NCI-H1092 (cell line): ENCODE measurements around the gene LRP8.

Experiments used
- DNase-seq: peaks from one replicate; lab custom pipeline; 2025; lab: John Stamatoyannopoulos, UW

The LRP8 gene

DNA sequence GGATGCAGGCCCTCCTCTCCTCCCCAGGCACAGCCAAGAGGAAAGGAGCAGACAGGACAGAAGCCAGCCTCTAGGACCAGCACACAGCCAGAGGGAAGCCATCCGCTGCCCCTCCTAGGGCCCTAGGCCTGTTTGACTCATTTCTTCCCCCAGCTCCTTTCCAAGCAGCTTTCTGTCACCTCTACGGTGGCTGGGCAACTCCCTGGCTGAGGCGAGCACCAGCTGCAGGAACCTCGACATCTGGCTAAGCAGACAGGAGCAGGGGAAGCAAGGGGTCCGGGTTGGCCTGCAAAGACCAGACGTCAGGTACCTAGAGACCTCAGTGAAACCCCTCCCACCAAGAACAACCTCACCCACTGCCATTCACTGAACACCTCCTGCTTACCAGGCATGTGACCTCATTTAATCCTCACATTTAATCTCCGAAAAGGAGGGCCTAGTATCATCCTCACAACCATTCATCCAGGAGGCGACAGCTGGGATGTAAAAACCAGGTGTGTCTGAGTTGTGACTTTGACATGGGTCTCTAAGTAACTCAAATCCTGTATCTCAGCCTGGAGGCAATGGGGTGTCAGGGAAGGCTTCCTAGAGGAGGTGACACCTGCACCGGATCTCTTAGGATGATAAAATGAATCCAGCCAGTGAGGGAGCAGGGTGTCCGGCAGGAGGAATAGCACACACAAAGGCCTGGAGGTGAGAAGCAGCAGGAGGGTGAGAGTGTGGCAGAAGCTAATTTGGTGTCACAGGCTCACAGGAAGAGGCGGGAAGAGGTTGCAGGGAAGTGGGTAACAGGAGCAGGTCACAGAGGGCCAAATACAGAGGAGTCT, 5.9 kb downstream of the LRP8 start:
- no peak for DNase-seq

DNA sequence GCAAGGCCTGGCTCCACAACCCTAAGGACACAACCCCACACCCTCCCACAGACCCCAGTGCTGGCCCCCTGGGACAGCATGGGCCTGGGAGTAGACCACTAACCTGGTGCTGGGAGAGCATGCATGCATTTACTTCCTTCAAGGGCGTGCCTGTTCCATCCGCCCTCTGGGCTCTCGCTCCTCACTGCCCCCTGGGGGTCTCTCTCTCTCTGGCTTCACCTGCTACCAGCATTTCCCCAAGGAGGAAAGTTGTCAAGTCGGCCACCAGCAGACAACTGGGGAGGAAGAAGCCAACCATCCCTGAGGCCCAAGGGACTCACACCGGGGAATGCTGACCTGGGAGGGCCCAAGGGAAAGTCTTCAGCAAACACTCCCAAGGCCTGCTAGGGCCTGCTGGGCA, 6.5 kb downstream of the LRP8 start:
- DNase-seq, result no peak

DNA sequence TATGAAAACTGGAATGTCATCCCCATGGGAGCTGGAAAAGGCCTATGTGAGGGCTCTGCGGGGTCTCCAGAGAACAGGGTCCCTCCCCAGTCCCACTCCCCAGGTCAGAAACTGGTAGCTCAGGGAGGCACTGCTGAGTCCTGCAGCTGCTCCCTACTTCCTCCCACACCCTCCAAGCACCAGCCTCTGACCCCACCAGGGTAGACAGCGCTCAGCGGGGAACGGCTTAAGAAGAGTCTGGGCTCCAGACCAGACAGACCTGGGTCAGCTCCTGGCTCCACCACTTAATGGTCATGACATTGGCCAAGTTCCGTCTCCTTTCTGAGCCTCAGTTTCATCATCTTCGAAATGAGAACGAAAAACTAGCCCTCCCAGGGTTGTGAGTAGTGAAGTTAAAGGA, 7.2 kb downstream of the LRP8 start:
- DNase-seq, result no peak

DNA sequence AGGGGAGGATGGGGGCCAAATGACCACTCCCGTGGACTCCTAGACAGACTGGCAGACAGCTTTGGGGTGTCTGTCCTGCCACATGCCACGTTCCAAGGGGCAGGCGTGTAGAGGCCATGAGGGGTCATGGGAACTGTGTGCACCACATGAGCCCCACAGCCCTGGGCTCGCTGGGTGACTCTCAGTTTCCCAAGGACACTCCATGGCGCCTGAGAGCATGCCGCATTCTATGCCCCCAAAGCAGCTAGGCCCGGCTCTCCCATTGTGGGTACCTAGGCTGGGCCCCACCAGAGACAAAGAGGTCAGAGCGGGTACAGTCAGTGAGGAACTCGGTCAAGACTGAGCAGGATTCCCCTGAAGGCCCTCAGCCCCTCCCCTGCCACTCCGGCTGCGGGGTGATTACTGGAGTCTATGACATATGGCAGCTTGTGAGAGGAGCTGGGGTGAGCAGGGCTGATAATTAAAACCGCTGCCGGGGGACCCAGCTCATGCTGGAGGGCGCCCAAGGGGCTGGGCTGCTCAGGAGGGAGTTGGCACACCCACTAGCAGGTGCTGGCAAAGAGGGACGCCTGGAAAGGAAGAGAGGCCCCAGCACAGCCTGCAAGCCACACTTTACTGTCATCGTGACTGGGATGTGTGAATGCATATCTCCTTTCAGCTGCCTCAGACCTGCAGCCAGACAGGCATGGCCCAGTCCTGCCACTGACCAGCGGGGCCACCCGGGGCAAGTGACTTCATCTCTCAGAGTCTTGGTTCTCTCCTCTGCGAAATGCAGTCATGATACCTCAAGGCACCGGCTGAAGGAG, 8.4 kb downstream of the LRP8 start:
- DNase-seq, result peak; percentile 58

DNA sequence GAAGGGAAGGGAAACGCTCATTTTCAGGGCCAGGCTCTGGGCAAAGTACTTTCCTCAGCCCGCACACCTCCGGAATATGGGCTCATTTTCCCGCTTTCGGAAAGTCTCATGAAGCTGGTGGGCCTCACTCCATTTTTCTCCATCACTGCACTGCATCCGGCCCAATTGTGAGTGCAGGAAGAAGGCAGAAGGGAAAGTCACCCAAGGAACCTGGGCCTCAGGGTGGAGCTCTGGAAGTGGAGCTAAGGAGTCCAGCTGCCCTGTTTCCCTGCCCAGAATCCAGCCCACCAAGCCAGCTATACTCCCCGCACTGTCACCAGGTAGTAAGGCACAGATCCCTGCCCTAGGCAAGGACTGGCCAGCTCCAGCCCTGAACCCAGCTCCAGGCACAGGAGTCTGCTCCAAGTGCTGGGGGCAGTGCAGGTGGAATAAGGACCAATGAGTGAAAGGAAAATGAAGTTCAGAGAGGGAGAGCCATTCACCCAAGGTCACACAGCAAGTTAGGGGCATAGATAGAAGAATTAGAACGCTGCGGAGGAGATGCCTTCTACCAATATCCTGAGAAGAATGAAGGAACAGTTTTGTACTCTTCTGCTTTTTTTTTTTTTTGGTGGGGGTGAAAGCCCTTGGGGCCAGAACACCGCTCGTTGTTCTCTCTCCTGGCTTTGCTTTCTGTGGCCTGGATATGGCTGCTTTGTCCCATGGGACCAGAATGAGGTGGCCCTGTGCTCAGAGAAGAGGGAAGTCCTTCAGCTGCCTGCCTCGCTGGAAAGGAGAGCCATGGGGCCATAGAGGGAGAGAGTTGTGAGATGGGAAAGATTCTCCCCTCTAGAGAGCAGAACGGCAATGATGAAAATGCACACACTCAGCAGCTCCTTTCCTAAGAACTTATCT, 10.0 kb downstream of the LRP8 start:
- DNase-seq, result no peak

DNA sequence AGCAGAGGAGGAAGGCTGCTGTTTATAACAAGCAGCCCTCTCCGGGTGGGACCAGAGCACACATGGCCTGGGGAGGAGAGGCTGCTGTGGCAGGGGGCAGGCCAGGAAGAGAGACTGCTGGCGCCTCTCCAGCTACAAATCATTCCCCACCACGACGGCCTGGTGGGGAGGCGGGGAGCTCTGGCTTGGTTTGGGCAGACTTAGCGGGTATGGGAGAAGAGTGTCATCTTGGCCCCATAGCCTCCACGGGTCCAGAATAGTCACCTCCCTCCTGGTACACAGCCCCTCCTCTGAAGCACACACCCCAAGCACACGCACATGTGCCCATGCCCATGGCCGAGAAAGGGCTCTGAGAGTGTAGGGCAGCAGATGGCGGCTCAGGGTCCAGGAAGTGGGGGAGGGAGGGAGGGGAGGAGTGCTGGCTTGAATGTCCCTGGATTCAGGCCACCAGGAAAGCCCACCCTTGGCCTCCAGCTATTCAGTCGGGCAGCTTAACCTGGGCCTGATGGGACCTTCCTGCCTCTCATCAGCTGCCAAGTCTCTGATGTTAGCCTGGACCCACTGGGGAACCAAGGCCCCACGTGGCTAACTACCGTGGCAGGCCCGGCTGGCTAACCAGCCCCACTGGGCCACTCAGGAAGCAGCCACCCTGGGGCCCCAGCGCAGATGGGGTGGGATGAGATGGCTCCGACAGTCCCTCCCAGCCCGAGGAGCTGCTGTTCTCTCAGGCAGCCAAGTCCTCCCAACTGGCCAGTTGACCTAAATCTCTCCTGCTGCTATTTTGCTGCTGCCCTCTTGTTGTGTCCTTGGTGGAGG, 10.9 kb downstream of the LRP8 start:
- peak; percentile 39 for DNase-seq

DNA sequence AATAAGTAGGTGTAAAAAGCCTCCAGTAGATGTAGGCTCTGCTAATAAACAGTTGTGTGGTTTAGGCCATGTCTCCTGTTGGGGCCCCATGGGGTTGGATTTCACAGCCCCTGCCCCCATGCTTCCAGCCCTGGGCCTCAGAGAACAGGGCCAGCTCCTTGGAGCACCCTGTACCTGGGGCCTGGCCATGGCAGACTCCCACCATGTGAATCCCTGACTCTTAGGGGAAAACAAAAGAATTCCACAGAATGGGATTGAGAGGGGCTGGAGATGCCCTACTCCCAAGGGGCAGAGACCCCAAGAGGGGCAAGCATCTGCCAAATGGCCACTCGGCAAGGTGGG, 11.5 kb downstream of the LRP8 start:
- no peak for DNase-seq

DNA sequence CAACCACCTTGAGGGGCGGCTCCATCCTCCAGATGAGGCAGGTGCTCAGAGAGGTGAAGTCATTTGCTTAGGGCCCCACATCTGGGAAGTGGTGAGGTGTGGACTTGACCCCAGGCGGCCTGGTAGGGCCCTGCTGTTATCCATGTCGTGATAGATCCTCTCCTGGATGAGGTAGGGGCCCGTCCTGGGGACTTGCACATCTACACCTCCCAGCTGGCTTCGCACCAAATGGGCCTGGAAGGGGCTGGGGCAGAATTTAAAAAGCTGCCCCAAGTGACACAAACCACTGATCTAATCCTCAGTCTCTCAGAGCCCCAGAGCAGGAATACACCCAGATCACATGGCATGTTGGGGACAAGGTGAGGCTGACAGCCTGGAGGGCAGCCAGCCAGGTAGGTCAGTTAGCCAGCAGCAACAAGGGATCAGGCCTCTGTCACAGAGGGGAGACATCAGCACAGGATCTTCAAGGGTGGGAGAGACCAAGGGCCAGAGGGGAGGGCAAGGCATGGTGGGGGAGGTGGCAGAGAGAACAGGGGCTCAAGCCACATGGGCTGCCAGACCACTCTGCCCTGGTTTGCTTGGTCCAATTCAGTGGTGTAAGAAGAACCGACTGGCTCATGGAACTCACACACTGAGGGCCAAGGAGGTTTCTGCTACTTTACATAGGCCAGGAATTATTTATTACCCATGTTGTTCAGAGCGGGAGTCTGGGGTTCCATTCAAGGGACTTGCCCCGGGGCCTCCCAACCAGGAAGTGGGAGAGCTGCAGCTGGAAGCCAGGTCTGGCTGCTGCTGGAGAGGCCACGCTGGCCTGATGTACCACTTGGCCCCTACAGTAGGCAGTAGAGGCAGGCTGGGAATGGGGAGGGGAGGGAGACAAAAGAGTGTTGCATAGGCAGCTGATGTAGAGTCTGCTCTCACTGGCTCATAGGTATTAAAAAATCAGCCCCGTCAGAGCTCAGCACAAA, 12.1 kb downstream of the LRP8 start:
- DNase-seq, result no peak

DNA sequence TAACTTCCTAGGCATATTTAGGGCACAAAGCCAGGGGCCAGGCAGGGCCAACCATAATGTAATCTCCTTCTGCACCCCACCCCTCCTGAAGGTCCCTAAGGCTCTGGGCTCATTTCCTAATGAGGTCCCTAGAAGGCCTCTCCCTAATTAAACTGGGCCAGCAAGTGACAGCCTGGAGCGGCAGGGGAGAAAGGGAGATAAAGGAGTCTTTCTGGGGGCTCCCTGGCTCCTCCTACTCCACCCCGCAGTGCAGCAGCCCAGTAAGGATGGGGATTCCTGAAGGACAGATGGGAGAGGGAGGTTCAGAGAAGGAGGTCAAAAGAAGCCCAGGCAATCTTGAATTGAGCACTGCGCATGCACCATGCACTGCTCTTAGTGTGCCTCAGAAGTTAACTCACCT, 12.8 kb downstream of the LRP8 start:
- DNase-seq, result no peak

DNA sequence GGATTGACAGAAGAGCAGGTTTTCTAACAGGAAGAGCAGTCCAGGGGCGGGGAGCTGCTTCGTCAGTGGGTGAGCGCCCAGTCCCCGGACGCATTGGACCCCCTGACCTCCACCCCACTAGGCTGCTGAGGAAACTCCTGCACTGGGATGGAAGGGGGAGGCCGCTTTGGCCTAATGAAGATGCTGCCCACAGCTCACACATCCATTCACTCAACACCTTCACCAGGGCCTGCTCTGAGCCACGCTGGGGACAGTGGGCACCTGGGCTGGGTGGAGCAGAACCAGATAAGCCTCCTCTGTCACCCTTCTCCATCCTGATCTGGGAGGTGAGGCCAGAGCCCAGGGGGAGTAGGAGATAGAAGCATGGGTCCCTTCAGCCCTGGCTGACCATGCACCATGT, 13.3 kb downstream of the LRP8 start:
- no peak for DNase-seq

DNA sequence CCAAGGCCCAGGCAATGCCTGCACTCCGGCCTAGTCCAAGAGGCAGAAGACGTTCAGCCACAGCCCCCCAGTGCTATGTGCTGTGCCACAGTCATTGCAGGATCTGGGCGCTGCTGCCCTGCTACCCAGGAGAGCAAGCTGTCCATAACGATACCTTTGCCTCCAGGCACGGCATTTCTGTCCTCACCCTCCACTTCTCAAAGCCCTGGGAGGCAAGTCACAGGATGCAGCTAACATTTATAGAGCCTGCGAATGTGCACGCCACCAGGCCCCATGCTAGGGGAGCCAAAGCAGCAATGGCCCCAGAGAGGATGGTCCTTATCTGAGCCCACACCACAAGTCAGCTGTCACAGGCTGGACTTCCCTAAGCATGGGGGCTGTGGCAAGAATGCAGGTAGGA, 13.8 kb downstream of the LRP8 start:
- no peak for DNase-seq

DNA sequence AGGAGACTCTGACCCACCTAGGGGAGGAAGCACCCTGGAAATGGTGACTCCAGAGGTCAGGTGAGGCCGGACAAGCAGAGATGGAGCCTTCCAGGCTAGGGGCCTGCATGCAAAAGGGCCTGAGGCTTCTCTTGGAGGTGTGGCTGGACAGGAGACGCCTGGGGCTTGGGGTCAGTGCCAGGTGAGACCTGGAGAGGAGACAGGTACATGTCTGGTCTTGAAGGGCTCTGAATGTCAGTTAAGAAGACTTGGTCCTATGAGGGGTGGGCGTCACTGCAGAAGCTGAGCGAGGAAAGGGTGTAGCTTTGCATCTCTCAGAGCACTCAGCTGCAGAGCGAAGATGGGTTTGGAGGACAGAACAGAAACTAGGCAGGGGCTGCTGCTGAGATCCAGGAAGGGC, 14.3 kb downstream of the LRP8 start:
- no peak for DNase-seq

DNA sequence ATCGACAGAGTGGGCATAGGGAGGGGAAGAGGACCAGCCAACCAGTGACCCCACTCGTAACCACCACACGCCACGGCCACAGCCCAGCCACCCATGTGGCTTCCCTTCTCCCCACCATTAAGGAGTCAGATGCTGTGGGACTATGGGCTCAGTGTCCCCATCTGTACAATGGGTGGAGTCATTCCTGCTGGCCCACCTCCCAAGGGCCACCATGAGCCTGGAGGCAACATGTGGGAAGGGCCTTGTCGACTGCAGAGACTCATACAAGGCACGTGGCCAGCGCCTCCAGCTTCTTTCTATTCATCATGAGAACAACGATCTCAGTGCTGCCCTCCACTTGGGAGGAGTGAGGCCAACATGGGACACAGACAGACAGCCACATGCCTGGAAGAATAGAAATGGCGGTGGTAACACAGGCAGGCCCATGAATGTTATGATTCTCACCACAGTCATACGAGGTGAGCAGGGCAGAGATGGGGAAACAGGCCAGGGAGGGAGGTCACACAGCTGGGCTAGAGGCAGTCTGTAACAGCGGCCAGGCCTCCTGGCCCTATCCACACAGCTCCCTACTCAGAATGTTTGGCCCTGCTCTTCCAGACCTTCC, 16.1 kb downstream of the LRP8 start:
- no peak for DNase-seq

DNA sequence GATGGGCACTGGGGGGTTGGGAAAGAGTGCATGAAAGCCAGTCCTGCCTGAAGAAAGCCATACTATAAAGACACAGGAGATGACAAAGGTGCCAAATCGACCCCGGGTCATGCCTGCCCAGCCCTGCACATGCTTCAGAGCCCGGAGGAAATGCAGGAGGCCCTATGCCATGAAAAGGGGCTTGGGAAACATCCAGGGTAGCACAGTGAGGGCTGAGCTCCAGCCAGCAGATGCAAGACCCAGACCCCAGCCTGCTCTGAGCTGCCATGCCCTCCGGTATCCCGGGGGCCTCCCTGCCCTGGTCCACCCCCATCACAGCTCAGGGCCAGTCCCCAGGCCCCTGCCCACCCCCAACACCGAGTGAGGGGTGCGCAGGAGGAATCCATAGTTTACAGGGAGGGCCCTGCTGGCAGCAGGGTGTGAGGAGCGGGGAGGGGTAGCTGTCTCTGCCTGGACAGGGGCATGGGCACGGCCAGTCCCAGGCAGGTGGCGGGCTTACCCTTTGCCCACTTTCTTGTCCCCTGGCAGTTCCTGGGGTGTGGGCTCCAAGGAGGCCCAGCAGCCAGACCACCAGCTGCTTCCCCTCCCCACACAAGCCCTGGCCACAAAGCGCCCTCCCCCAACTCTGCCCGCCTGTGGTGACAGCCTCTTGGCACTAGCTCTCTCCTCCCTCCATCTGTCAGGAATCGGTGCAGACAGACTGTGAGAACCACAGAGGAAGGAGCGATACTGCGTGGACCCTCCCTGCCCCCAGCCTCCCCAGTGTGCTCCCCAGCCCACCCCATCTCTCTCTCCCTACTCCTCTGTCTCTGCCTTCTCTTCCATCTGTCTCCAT, 16.8 kb downstream of the LRP8 start:
- DNase-seq, result no peak

DNA sequence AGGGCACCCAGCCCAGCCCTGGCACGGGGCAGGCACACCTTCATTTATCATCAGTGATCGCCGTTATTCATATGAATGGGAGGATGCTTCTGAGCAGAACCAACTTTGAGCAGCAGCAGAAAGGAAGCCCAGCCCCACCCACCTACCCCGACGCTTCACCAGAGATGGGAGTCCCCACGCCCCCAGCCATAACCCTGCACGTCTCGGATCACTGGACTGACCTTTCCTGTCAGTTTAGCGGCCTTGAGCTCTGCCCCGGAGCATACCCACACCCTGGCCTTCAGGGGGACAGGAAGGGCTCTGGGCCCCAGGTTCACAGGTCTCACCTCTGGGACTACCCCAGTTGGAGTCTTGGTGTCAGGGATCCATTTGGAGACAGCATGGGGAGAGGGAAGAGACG, 18.1 kb downstream of the LRP8 start:
- no peak for DNase-seq

DNA sequence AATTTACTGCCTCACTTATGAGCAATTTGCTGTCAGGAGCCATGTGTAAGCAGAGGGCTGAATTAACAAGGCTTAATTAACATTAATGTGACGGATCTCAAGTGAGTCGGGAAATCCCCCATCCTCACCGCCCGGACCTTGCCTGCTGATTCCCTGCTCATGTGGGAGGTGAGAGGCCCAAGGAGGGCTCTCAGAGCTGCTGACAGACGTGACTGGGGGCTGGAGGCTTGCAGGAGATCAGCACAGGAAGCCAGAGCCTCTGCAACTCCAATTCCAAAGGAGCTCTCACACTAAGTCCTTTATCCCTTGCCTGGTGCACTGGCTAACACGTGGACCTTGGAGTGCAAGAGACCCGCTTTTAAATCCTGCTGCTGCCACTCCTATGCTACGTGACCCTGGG, 19.4 kb downstream of the LRP8 start:
- no peak for DNase-seq

DNA sequence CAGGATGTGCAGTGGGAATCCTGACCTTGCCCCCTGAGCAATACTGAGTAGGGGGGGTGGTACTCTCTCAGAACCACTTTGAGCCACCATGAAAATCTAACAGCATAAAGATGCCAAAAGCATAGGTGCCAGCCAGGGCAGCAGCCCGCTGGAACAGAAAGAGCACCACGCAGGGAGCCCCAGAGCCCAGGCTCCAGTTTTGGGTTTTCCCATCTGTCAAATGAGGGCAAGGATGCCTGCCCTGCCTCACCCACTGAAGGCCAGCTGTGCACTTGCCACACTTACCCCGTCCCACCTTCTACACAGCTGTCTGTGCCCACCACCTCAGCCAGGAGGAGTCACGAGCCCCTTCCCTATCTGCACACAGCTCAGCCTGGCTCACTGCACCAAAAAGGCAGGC, 20.8 kb downstream of the LRP8 start:
- DNase-seq, result no peak

DNA sequence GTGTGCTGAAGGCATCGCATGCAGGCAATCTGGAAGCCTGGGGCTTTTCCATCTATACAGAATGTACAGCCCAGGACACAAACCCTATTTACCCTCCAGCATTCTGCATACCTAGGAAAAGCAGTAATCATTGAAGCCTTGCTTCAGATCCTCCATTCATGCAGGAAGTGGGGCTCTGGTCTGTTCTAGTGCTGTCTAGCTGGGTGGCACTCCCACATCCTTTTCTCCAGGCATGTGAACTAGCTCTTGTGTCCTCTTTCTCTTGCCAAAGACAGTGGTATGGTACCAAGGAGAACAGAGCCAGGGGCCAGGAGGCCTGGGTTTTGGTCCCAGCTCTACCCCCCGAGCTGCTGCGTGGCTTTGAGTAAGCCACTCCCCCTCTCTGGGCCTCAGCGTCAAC, 21.7 kb downstream of the LRP8 start:
- no peak for DNase-seq

DNA sequence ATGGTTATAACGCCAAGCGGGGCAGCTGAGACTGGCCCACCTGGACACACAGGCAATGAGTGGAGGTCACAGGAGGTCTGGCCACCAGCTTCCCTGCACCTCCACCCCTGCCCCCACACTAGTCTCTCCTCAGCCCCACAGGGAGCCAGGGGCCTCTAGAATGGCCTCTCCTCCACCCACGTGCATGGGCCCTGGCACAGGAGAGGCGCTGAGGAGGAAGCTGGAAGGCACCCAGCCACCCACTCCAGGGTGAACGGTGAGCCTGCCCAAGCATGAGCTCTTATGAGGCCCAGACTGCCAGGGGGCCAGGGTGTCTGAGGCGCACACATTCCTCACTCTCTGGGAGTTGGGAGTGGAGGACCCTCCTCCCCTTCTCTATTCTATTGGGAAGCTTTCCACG, 22.2 kb downstream of the LRP8 start:
- DNase-seq, result peak; percentile 66
